Adipocyte (in vitro differentiated cells): Measurements from ENCODE around the gene CDK6.

Experiments
- DNase-seq: peaks from one replicate; pipeline ENCODE4 v3.0.0-alpha.2; 2015; ENCODE audit warnings: low read depth
- H3K27me3 ChIP-seq: replicated peaks from 2 replicates; pipeline ENCODE4 v1.7.0; 2013; ENCODE audit warnings: mild to moderate bottlenecking, low read length, moderate library complexity; ENCODE audit not compliant: control insufficient read depth, insufficient read depth
- H3K36me3 ChIP-seq: 2 replicates; pipeline ENCODE4 v1.7.0; 2013; ENCODE audit warnings: low read length, mild to moderate bottlenecking, moderate library complexity; ENCODE audit not compliant: control insufficient read depth, insufficient read depth, severe bottlenecking
- H3K4me1 ChIP-seq: 2 replicates; pipeline ENCODE4 v1.7.0; 2013; ENCODE audit warnings: mild to moderate bottlenecking, low read length, moderate library complexity; ENCODE audit not compliant: control insufficient read depth, insufficient read depth
- H3K4me3 ChIP-seq: 2 replicates; pipeline ENCODE4 v1.7.0; 2013; ENCODE audit warnings: mild to moderate bottlenecking, low read length, moderate library complexity
- H3K9ac ChIP-seq: 2 replicates; pipeline ENCODE4 v1.7.0; 2013; ENCODE audit warnings: mild to moderate bottlenecking, low read length, moderate library complexity
- H3K9me3 ChIP-seq: 2 replicates; pipeline ENCODE4 v1.7.0; 2013; ENCODE audit warnings: mild to moderate bottlenecking, low read length, moderate library complexity; ENCODE audit not compliant: control insufficient read depth

The CDK6 gene

DNA sequence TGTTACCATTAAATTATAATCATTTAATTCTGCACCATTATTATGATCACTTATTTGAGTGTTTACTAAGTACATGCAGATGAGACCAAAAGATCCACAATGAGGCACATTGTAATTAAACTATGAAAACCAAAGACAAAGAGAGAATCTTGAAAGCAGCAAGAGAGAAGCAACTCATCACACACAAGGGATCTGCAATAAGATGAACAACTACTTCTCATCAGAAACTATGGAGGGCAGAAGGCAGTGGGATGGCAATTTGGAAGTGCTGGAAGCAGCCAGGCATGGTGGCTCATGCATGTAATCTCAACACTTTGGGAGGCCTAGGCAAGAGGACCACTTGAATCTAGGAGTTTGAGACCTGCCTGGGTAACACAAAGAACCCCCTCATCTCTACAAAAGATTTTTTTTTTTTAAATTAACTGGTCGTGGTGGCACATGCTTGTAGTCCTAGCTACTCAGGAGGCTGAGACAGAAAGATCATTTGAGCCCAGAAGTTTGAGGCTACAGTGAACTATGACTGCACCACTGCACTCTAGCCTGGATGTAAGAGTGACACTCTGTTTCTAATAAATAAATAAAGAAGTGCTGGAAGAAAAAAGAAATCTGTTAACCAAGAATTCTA lies 47.7 kb downstream of the CDK6 start:
- Histone ChIP-seq H3K9me3 (peaks cover 11% of the 10 kb centered on the region), H3K27me3 (no peaks in the 10 kb centered on the region), H3K4me1 (peaks cover 43% of the 10 kb centered on the region), H3K4me3 (no peak overlapping the region), H3K9ac (no peak overlapping the region), H3K36me3 (no peaks in the 10 kb centered on the region)
- DNase-seq: no peak

DNA sequence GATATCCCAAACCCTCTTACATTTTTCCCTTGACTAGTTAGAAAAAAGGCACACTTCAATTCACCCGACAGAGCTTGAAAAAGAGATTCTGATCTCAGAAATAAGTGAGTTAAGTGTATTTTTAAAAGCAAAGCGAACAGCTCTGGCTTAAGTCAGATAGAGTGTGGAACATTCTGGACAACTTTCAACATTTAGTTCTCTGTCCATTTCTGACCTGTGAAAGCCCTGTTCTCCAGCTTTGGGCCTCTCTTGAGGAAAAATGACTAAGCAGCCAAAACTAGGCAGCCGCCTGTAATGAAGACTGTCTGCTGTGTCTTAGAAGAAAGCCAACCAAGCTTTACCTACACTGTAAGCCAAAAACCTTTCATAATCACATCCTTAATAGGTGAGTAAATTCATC lies 50.5 kb downstream of the CDK6 start:
- DNase-seq: peak; percentile 87
- H3K4me1 ChIP-seq: peaks cover 32% of the 10 kb centered on the region
- H3K9me3 ChIP-seq: peaks cover 11% of the 10 kb centered on the region
- no peaks in the 10 kb centered on the region for H3K36me3 ChIP-seq
- H3K9ac ChIP-seq: peak overlapping the region; percentile 50
- no peaks in the 10 kb centered on the region for H3K27me3 ChIP-seq
- peak overlapping the region; percentile 42 for H3K4me3 ChIP-seq

DNA sequence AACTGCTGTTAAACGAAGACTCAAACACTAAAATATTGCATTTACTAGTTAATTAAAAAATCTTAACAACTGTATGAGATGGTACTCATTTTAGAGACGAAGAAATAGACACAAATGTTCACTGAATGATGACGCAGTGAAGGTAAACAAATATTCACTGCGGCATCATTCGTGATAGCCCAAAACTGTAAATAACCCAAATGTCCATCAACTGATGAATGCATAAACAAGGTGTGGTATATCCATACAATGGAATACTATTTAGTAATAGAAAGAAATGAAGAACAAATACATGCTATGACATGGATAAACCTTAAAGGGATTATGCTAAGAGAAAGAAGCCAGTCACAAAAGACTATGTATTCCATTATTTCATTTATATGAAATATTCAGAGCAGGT lies 51.4 kb downstream of the CDK6 start:
- Histone ChIP-seq H3K4me1 (peaks cover 27% of the 10 kb centered on the region), H3K9ac (no peak overlapping the region), H3K4me3 (no peak overlapping the region), H3K27me3 (no peaks in the 10 kb centered on the region), H3K36me3 (no peaks in the 10 kb centered on the region), H3K9me3 (peaks cover 11% of the 10 kb centered on the region)
- DNase-seq: no peak

- Histone ChIP-seq H3K27me3 (no peaks in the 10 kb centered on the region), H3K9ac (no peak overlapping the region), H3K9me3 (peaks cover 3% of the 10 kb centered on the region), H3K4me1 (peaks cover 36% of the 10 kb centered on the region), H3K36me3 (no peaks in the 10 kb centered on the region), H3K4me3 (no peak overlapping the region)
- no peak for DNase-seq
These were observed 52.8 kb downstream of the CDK6 start for GRCh38 chr7:92783260-92784201.

GRCh38 chr7:92782855-92783254 lies 53.5 kb downstream of the CDK6 start:
- Histone ChIP-seq H3K4me3 (no peak overlapping the region), H3K36me3 (no peaks in the 10 kb centered on the region), H3K27me3 (no peaks in the 10 kb centered on the region), H3K9me3 (no peaks in the 10 kb centered on the region), H3K4me1 (peaks cover 36% of the 10 kb centered on the region), H3K9ac (no peak overlapping the region)
- DNase-seq: no peak

DNA sequence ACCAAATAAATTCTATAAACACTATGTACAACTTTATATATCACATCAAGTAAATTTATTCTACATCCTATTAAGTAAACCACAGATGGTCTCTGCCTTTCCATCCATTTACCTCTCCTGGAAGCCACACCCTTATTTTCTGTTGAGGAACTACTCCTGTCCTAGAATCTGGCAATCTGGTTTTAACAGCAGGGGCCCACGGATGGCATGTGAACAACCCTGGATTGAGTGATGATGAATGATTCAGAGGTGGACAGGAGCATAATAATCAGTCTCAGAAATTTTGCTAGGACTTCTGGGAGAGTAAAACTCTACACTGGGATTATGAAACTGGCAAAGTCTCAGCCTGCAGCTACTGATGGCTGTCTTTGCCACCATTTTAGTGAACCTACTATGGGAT lies 54.1 kb downstream of the CDK6 start:
- Histone ChIP-seq H3K9me3 (no peaks in the 10 kb centered on the region), H3K4me1 (peaks cover 36% of the 10 kb centered on the region), H3K27me3 (no peaks in the 10 kb centered on the region), H3K4me3 (no peak overlapping the region), H3K36me3 (no peaks in the 10 kb centered on the region), H3K9ac (no peak overlapping the region)
- no peak for DNase-seq

DNA sequence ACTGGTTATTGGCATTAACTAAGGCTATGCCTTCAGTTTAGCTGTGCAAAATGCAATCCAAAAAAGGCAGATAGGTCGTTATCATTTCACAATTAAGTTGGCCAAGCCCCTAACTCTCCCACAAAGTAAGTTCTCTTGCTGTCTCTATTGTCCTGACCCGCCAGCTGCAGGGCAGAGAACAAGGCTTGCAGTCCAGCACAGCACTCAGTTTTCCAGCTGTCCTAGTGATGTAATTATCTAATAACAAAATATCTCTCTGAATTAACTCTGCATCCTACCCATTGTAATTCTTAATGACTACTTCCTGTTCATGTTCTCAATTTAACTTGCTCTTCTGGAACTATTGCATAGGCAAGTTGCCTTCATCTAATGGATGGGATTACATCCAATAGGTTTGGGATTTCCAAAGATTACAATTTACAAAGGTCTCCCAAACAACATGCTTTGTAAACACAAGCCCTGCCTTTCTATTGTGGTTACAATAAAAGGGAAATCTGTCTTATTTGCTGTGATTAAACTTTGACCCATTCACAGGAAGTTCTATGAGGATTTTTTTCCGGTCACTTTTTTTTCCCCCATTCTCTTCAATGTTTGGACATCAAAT lies 55.2 kb downstream of the CDK6 start:
- Histone ChIP-seq H3K4me3 (no peak overlapping the region), H3K27me3 (no peaks in the 10 kb centered on the region), H3K9me3 (no peaks in the 10 kb centered on the region), H3K36me3 (no peaks in the 10 kb centered on the region), H3K4me1 (peaks cover 35% of the 10 kb centered on the region), H3K9ac (no peak overlapping the region)
- no peak for DNase-seq

- H3K36me3 ChIP-seq: peaks cover under 1% of the 10 kb centered on the region
- DNase-seq: peak; percentile 83
These were observed 57.4 kb downstream of the CDK6 start for GRCh38 chr7:92778972-92779371.

DNA sequence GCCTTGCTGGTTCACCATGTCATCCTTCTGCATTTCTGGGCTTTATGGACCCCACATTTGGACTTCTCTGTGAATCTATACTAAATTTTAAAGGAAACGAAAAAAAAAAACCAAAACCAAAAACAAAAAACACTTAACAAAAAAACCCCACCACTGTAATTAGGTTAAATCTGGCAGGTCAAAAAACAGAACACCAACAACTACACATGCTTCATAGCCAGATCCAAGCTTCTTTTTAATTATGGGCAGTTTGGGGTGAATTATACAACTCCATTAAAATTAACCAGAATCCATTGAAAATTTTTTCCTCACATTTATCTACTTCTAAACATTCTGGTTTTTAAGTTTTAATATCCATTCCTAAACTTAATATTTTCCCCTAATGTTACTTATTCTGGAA lies 58.4 kb downstream of the CDK6 start:
- Histone ChIP-seq H3K4me3 (no peak overlapping the region), H3K9ac (no peak overlapping the region)

More at GRCh38 chr7:92778972-92779371, 57.4 kb downstream of the CDK6 start:
- Histone ChIP-seq H3K9me3 (no peaks in the 10 kb centered on the region), H3K4me1 (peaks cover 21% of the 10 kb centered on the region), H3K27me3 (no peaks in the 10 kb centered on the region), H3K9ac (no peak overlapping the region), H3K4me3 (no peak overlapping the region)

GRCh38 chr7:92773808-92774207 lies 62.6 kb downstream of the CDK6 start:
- no peaks in the 10 kb centered on the region for H3K27me3 ChIP-seq
- no peaks in the 10 kb centered on the region for H3K9me3 ChIP-seq
- no peak for DNase-seq
- peaks cover 12% of the 10 kb centered on the region for H3K36me3 ChIP-seq
- H3K9ac ChIP-seq: no peak overlapping the region
- peaks cover 11% of the 10 kb centered on the region for H3K4me1 ChIP-seq
- no peak overlapping the region for H3K4me3 ChIP-seq

More for the DNA sequence above, 58.4 kb downstream of the CDK6 start:
- Histone ChIP-seq H3K36me3 (peaks cover 11% of the 10 kb centered on the region), H3K27me3 (no peaks in the 10 kb centered on the region), H3K4me1 (peaks cover 21% of the 10 kb centered on the region), H3K9me3 (no peaks in the 10 kb centered on the region)
- DNase-seq: no peak

GRCh38 chr7:92769844-92770243 lies 66.5 kb downstream of the CDK6 start:
- no peak for DNase-seq
- peaks cover 44% of the 10 kb centered on the region for H3K4me1 ChIP-seq
- H3K9ac ChIP-seq: no peak overlapping the region
- peaks cover 12% of the 10 kb centered on the region for H3K36me3 ChIP-seq
- H3K9me3 ChIP-seq: no peaks in the 10 kb centered on the region
- H3K4me3 ChIP-seq: no peak overlapping the region
- no peaks in the 10 kb centered on the region for H3K27me3 ChIP-seq
